H9 (cell line): ENCODE results near the gene LRFN2. TPM values are rescaled to one million over a fixed set of nuclear protein-coding genes. Genes with fewer than 3 reads are reported as not detected.

Source experiments
- DNase-seq: peaks from one replicate; pipeline ENCODE4 v3.0.0-alpha.2; 2017
- H2AFZ ChIP-seq: one replicate; pipeline ENCODE4 v1.6.1; 2013; ENCODE audit warnings: mild to moderate bottlenecking, low read length, control low read depth, moderate library complexity
- H2AK5ac ChIP-seq: 2 replicates; pipeline ENCODE4 v1.6.1; 2013; ENCODE audit warnings: low read length, control low read depth, mixed read lengths; ENCODE audit not compliant: insufficient read length
- H2BK120ac ChIP-seq: one replicate; pipeline ENCODE4 v1.6.1; 2013; ENCODE audit warnings: low read depth, mild to moderate bottlenecking, low read length, control low read depth, inconsistent platforms; ENCODE audit not compliant: poor library complexity, severe bottlenecking
- H2BK12ac ChIP-seq: 2 replicates; pipeline ENCODE4 v1.6.1; 2013; ENCODE audit warnings: low read length, control low read depth, mixed read lengths, low read depth; ENCODE audit not compliant: insufficient read length
- H2BK15ac ChIP-seq: 2 replicates; pipeline ENCODE4 v1.6.1; 2013; ENCODE audit warnings: low read depth, low read length, control low read depth
- H2BK20ac ChIP-seq: one replicate; pipeline ENCODE4 v1.6.1; 2013; ENCODE audit warnings: low read depth, mild to moderate bottlenecking, low read length, control low read depth, inconsistent platforms; ENCODE audit not compliant: poor library complexity, severe bottlenecking
- H2BK5ac ChIP-seq: 2 replicates; pipeline ENCODE4 v1.6.1; 2013; ENCODE audit warnings: low read length, control low read depth, mixed read lengths; ENCODE audit not compliant: insufficient read length
- H3K14ac ChIP-seq: 2 replicates; pipeline ENCODE4 v1.6.1; 2013; ENCODE audit warnings: low read length, control low read depth; ENCODE audit not compliant: insufficient read depth
- H3K18ac ChIP-seq: 2 replicates; pipeline ENCODE4 v1.6.1; 2013; ENCODE audit warnings: low read depth, mild to moderate bottlenecking, mixed read lengths, low read length, control low read depth; ENCODE audit not compliant: insufficient read length
- H3K23ac ChIP-seq: 2 replicates; pipeline ENCODE4 v1.6.1; 2013; ENCODE audit warnings: low read length, control low read depth, mixed read lengths, low read depth; ENCODE audit not compliant: insufficient read length
- H3K23me2 ChIP-seq: 2 replicates; pipeline ENCODE4 v1.6.1; 2013; ENCODE audit warnings: low read depth, mild to moderate bottlenecking, mixed read lengths, low read length, control low read depth; ENCODE audit not compliant: insufficient read length, poor library complexity, severe bottlenecking
- H3K27ac ChIP-seq: 2 replicates; pipeline ENCODE4 v1.5.1; 2013; ENCODE audit warnings: low read length, control low read depth, mixed read lengths, low read depth; ENCODE audit not compliant: insufficient read length
- H3K27me3 ChIP-seq: 2 replicates; pipeline ENCODE4 v1.6.1; 2013; ENCODE audit warnings: low read length, control low read depth, inconsistent platforms; ENCODE audit not compliant: insufficient read depth
- H3K4ac ChIP-seq: 2 replicates; pipeline ENCODE4 v1.6.1; 2013; ENCODE audit warnings: low read depth, mild to moderate bottlenecking, control low read depth, inconsistent platforms, low read length, moderate library complexity
- H3K4me1 ChIP-seq: 2 replicates; pipeline ENCODE4 v1.6.1; 2013; ENCODE audit warnings: low read length, control low read depth, inconsistent platforms; ENCODE audit not compliant: insufficient read depth
- H3K4me2 ChIP-seq: 2 replicates; pipeline ENCODE4 v1.6.1; 2013; ENCODE audit warnings: low read length, control low read depth, mixed read lengths; ENCODE audit not compliant: insufficient read length, insufficient read depth
- H3K56ac ChIP-seq: 2 replicates; pipeline ENCODE4 v1.6.1; 2013; ENCODE audit warnings: low read depth, mild to moderate bottlenecking, mixed read lengths, low read length, control low read depth; ENCODE audit not compliant: insufficient read length
- H3K79me1 ChIP-seq: 2 replicates; pipeline ENCODE4 v1.6.1; 2013; ENCODE audit warnings: low read depth, mild to moderate bottlenecking, moderate library complexity, low read length, control low read depth, inconsistent platforms; ENCODE audit not compliant: insufficient read depth, poor library complexity, severe bottlenecking
- H3K79me2 ChIP-seq: 2 replicates; pipeline ENCODE4 v1.6.1; 2013; ENCODE audit warnings: low read length, control low read depth, inconsistent platforms; ENCODE audit not compliant: insufficient read depth
- H3K9ac ChIP-seq: 2 replicates; pipeline ENCODE4 v1.6.1; 2013; ENCODE audit warnings: low read length, control low read depth, mixed read lengths; ENCODE audit not compliant: insufficient read length; ENCODE audit errors: extremely low read depth
- H3K9me3 ChIP-seq: one replicate; pipeline ENCODE4 v1.6.1; 2013; ENCODE audit warnings: low read depth, low read length, inconsistent platforms; ENCODE audit not compliant: control insufficient read depth
- H3T11ph ChIP-seq: one replicate; pipeline ENCODE4 v1.6.1; 2013; ENCODE audit warnings: mild to moderate bottlenecking, low read length, control low read depth, inconsistent platforms
- H4K20me1 ChIP-seq: one replicate; pipeline ENCODE4 v1.6.1; 2013; ENCODE audit not compliant: control insufficient read depth, insufficient read length, insufficient read depth
- H4K5ac ChIP-seq: 2 replicates; pipeline ENCODE4 v1.6.1; 2013; ENCODE audit warnings: low read depth, mild to moderate bottlenecking, mixed read lengths, low read length, control low read depth; ENCODE audit not compliant: insufficient read length
- H4K8ac ChIP-seq: replicated peaks from 2 replicates; pipeline ENCODE4 v1.6.1; 2013; ENCODE audit warnings: low read length, control low read depth, mixed read lengths, low read depth; ENCODE audit not compliant: insufficient read length
- H4K91ac ChIP-seq: 2 replicates; pipeline ENCODE4 v1.6.1; 2013; ENCODE audit warnings: low read depth, mild to moderate bottlenecking, moderate library complexity, mixed read lengths, low read length, control low read depth; ENCODE audit not compliant: insufficient read length
- H3K27ac Mint-ChIP-seq, 3 experiments: 2 replicates in 2 of 3; 3 replicates in 1 of 3; pipeline ENCODE4 v1.8.0; 2020 to 2021; ENCODE audit warnings: mixed read lengths in 3 of 3, mild to moderate bottlenecking in 1 of 3, moderate library complexity in 1 of 3
- H3K27me3 Mint-ChIP-seq: 2 replicates; pipeline ENCODE4 v1.8.0; 2021; ENCODE audit warnings: low read depth, mild to moderate bottlenecking, moderate library complexity, mixed read lengths
- H3K36me3 Mint-ChIP-seq, 3 experiments: 2 replicates in 2 of 3; 3 replicates in 1 of 3; pipeline ENCODE4 v1.8.0; 2020 to 2021; ENCODE audit warnings: low read depth in 3 of 3, mixed read lengths in 3 of 3; ENCODE audit not compliant: insufficient read depth in 1 of 3
- H3K4me1 Mint-ChIP-seq, 2 experiments: 2 replicates each; pipeline ENCODE4 v1.8.0; 2020; ENCODE audit warnings: mixed read lengths in 2 of 2
- H3K4me3 Mint-ChIP-seq, 2 experiments: 2 replicates in 1 of 2; 3 replicates in 1 of 2; pipeline ENCODE4 v1.8.0; 2020 to 2021; ENCODE audit warnings: mild to moderate bottlenecking in 2 of 2, mixed read lengths in 2 of 2, moderate library complexity in 1 of 2
- H3K9me3 Mint-ChIP-seq, 2 experiments: 2 replicates in 1 of 2; 3 replicates in 1 of 2; pipeline ENCODE4 v1.8.0; 2020; ENCODE audit warnings: mild to moderate bottlenecking in 2 of 2, mixed read lengths in 2 of 2, moderate library complexity in 1 of 2
- WGBS: extraction: QIAGEN DNeasy Blood & Tissue Kit; methylation state at CpG from one replicate; pipeline ENCODE4 v1.1.7; 2013; ENCODE audit warnings: missing lambda C conversion rate, low lambda C conversion rate, mixed read lengths; ENCODE audit not compliant: insufficient read length; ENCODE audit errors: extremely low coverage; 5-methylcytosine and 5-hydroxymethylcytosine counted together
- total RNA-seq: library from RNA; stranded (reverse); gene quantifications from 2 replicates; pipeline ENCODE4 v1.2.1, GENCODE V29; 2021
- TF ChIP-seq, protein P1 (sequence below): fragments of 200-600 bp; sonication (generic); conservative IDR thresholded peaks from 3 replicates; pipeline ENCODE4 v1.8.0; 2021; ENCODE audit warnings: antibody characterized with exemption, mild to moderate bottlenecking

Gene LRFN2
- total RNA-seq, 1 experiment from 2014 or later, result 0.11 TPM

DNA sequence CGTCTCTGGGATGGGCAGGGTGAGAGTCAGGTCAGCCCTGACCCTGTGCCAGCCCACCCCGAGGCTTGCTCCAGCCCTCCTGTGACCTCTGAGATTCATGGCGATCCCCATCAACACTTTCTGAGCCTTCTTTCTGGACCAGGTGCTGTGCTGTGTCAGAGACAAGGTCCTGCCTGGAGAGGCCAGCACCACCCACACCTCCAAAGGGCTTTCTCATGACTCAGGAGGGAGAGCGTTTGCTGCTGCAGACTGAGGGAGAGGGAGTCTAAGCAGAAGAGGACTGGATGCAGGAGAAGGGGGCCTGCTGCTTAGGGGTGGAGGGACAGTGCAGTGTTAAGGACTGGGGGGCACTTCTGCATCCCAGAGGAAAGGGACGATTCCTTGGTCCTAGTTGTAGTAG lies 193.5 kb downstream of the LRFN2 start:
- H4K91ac ChIP-seq, result no peak overlapping the region
- H2BK5ac ChIP-seq, result no peak overlapping the region
- H3K4me1 Mint-ChIP-seq, result peaks cover 1 to 4% of the 10 kb centered on the region in 2 experiments; a peak in 3 of 4 replicates
- no peaks in the 10 kb centered on the region for H3K9me3 ChIP-seq
- H2AK5ac ChIP-seq, result no peak overlapping the region
- no peak overlapping the region for H3K4ac ChIP-seq
- no peak overlapping the region for H3K18ac ChIP-seq
- peaks cover 0 to 7% of the 10 kb centered on the region in 2 experiments; a peak in 2 of 5 replicates for H3K9me3 Mint-ChIP-seq
- H3K23ac ChIP-seq, result no peak overlapping the region
- no peaks in the 10 kb centered on the region for H3K79me1 ChIP-seq
- H3K4me3 Mint-ChIP-seq, result no peak overlapping the region
- no peak overlapping the region for H3K27ac ChIP-seq
- no peak overlapping the region for H2BK120ac ChIP-seq
- H2BK20ac ChIP-seq, result no peak overlapping the region
- H3K23me2 ChIP-seq, result no peaks in the 10 kb centered on the region
- H2BK12ac ChIP-seq, result no peak overlapping the region
- no peak overlapping the region for H3K14ac ChIP-seq
- no peaks in the 10 kb centered on the region for H3K79me2 ChIP-seq
- no peaks in the 10 kb centered on the region for H3K27me3 ChIP-seq
- no peaks in the 10 kb centered on the region for H3K4me1 ChIP-seq
- H3T11ph ChIP-seq, result no peak overlapping the region
- H3K9ac ChIP-seq, result no peak overlapping the region
- DNase-seq, result peak; percentile 20
- H3K27me3 Mint-ChIP-seq, result peaks cover 10% of the 10 kb centered on the region
- no peaks in the 10 kb centered on the region for H4K20me1 ChIP-seq
- H3K4me2 ChIP-seq, result no peak overlapping the region
- no peak overlapping the region for H4K8ac ChIP-seq
- no peak overlapping the region for H3K56ac ChIP-seq
- WGBS, result no CpG with 5 or more reads among the region's 5 CpGs
- no peak overlapping the region for H2BK15ac ChIP-seq
- H3K36me3 Mint-ChIP-seq, result peaks cover 0 to 2% (median 0%) of the 10 kb centered on the region in 3 experiments; a peak in 2 of 7 replicates
- no peak overlapping the region for H3K27ac Mint-ChIP-seq
- TF ChIP-seq, protein P1, sequence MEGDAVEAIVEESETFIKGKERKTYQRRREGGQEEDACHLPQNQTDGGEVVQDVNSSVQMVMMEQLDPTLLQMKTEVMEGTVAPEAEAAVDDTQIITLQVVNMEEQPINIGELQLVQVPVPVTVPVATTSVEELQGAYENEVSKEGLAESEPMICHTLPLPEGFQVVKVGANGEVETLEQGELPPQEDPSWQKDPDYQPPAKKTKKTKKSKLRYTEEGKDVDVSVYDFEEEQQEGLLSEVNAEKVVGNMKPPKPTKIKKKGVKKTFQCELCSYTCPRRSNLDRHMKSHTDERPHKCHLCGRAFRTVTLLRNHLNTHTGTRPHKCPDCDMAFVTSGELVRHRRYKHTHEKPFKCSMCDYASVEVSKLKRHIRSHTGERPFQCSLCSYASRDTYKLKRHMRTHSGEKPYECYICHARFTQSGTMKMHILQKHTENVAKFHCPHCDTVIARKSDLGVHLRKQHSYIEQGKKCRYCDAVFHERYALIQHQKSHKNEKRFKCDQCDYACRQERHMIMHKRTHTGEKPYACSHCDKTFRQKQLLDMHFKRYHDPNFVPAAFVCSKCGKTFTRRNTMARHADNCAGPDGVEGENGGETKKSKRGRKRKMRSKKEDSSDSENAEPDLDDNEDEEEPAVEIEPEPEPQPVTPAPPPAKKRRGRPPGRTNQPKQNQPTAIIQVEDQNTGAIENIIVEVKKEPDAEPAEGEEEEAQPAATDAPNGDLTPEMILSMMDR, result no peak
- no peak overlapping the region for H4K5ac ChIP-seq
- no peak overlapping the region for H2AFZ ChIP-seq
